SH-SY5Y (cell line): Measurements from ENCODE around the gene ELF2.

ENCODE experiments used
- GATA2 ChIP-seq: IDR thresholded peaks from 2 replicates; pipeline ENCODE4 v1.6.1; 2011; ENCODE audit warnings: mild to moderate bottlenecking, low read depth, low read length
- GATA3 ChIP-seq: IDR thresholded peaks from 2 replicates; pipeline ENCODE4 v1.6.1; 2011; ENCODE audit warnings: low read depth, mild to moderate bottlenecking, low read length, moderate library complexity

DNA sequence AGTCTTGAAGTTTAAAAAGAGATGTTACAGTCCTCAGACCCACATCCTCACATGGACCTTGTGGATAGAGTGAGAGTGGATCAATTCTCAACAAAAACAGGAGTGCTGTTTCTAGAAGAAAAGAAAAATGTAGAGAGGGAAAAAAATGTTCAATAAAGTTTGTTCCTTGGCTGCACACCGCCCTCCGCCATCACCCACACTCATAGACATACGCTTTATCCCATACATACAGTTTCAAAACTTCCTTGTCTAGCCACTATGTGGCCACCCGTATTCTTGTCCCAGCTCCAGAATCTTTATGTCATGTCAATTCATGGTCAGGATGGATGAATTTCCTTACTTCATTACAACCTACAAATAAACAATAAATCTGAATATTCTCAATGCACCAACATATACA, 23.5 kb upstream of the ELF2 start:
- TF ChIP-seq GATA2 (no peak), GATA3 (no peak)
